ENCODE measurements around the gene PRDM16. TPM values are rescaled to one million over a fixed set of nuclear protein-coding genes. Genes with fewer than 3 reads are reported as not detected.

The PRDM16 gene
- total RNA-seq, 1 experiment from 2014 or later = 22.3 TPM

DNA sequence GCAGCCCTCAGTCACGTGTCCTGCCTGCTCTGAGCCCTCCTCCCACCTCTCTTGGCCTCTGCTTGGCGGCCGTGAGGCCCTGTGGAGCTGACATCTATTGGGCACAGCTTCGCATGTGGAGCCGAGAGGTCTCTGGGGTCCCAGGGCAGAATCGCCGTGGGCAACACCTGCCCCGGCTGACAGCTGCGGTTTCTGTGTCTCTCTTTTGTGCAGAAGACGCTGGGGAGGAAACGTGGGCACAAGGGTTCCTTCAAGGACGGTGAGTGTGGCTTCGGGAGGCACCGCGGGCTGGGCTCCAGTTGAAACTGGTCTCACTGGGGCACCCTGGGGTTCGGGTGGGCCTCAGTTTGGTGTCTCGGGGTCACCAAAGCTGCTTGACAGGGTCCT lies 396.9 kb downstream of the PRDM16 start:
- CTCF ChIA-PET = interaction anchor here (0.6 kb wide), 1 partner anchor 664 kb away, joined by 5 read pairs; no protein-coding TSS in a partner anchor
- DNase-seq (ENCODE audit: low read depth, low spot score) = no peak
- H3K27me3 ChIP-seq (ENCODE audit: control insufficient read depth, insufficient read depth, low read length) = no peaks in the 10 kb centered on the region

DNA sequence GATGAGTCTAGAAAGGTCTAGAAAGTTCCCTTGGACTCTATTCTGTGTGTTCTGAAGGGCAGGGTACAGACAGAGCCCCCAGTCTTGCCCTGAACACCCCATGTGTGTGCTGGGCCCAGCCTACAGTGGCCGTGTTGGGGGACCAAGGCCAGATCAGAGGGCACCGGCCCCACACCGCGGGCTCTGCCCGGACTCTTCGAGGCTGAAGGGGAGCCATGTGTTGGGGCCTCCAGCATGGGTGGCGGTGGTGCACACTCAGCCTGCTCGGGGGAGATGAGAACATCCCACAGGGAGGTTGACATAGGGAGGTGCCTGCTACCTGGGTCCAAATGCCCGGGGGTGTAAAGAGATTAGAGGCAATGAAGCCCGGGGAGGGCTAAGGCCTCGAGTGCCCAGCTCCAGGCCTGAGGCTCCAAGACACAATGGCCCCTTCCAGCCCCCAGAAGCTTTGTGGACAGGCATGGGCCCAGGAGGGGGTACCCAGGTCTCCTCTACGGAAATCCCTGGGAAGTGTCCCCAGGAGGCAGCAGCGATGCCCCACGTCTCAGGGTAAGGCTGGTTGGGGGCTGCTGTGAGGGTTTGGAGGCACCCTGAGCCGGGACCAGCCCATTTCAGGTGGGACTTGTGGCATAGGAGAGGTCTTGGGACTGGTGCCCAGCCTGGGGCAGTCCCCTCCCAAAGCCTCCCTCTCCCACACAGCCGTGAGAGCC lies 397.5 kb downstream of the PRDM16 start:
- ChIA-PET CTCF (interaction anchor here (0.6 kb wide), 1 partner anchor 664 kb away, joined by 5 read pairs; no protein-coding TSS in a partner anchor), POLR2A (no interaction called here)
- H3K36me3 ChIP-seq (ENCODE audit: control insufficient read depth, insufficient read depth, low read length) = no peaks in the 10 kb centered on the region
- no peak overlapping the region for H3K4me3 ChIP-seq (ENCODE audit: low read depth in 2 of 2, low read length in 2 of 2)
- ATAC-seq (no peak), DNase-seq (ENCODE audit: low read depth, low spot score) (no peak)
- in situ Hi-C loops (cut with HindIII; ENCODE audit: low pct_unique_long_range_greater_than_20kb, low sequenced_read_pairs) = no loop called here
- TF ChIP-seq TCF7L2 (IDR thresholded peaks at IDR 0.05; ENCODE audit: low read depth, low read length) (no peak), POLR2AphosphoS5 (IDR thresholded peaks at IDR 0.05; ENCODE audit: low read depth, low read length) (no peak), CTCF (IDR thresholded peaks at IDR 0.05) (no peak), SIN3A (IDR thresholded peaks at IDR 0.05; ENCODE audit: borderline replicate concordance, insufficient read depth, low read depth, low read length) (no peak)
- TF ChIP-seq, protein P1, sequence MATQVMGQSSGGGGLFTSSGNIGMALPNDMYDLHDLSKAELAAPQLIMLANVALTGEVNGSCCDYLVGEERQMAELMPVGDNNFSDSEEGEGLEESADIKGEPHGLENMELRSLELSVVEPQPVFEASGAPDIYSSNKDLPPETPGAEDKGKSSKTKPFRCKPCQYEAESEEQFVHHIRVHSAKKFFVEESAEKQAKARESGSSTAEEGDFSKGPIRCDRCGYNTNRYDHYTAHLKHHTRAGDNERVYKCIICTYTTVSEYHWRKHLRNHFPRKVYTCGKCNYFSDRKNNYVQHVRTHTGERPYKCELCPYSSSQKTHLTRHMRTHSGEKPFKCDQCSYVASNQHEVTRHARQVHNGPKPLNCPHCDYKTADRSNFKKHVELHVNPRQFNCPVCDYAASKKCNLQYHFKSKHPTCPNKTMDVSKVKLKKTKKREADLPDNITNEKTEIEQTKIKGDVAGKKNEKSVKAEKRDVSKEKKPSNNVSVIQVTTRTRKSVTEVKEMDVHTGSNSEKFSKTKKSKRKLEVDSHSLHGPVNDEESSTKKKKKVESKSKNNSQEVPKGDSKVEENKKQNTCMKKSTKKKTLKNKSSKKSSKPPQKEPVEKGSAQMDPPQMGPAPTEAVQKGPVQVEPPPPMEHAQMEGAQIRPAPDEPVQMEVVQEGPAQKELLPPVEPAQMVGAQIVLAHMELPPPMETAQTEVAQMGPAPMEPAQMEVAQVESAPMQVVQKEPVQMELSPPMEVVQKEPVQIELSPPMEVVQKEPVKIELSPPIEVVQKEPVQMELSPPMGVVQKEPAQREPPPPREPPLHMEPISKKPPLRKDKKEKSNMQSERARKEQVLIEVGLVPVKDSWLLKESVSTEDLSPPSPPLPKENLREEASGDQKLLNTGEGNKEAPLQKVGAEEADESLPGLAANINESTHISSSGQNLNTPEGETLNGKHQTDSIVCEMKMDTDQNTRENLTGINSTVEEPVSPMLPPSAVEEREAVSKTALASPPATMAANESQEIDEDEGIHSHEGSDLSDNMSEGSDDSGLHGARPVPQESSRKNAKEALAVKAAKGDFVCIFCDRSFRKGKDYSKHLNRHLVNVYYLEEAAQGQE (IDR thresholded peaks at IDR 0.05; ENCODE audit: insufficient read depth in 1 of 2, low read depth in 2 of 2, low read length in 1 of 2) = no peak
- BruUV-seq (replicated peaks) = no TSS peak
- H3K4me1 ChIP-seq (ENCODE audit: control insufficient read depth, insufficient read depth, low read length) = peaks cover 3% of the 10 kb centered on the region
- H3K27me3 ChIP-seq (ENCODE audit: control insufficient read depth, insufficient read depth, low read length) = no peaks in the 10 kb centered on the region
- H3K27ac ChIP-seq (ENCODE audit: low read length) = no peak overlapping the region
- no peaks in the 10 kb centered on the region for H3K9me3 ChIP-seq (ENCODE audit: control insufficient read depth, insufficient read depth, low read depth, low read length)
- intact Hi-C loops (cut with micrococcal nuclease; ENCODE audit: unreplicated experiment) = no loop called here

More for the DNA sequence above, 396.9 kb downstream of the PRDM16 start:
- no peaks in the 10 kb centered on the region for H3K4me1 ChIP-seq (ENCODE audit: control insufficient read depth, insufficient read depth, low read length)
- H3K36me3 ChIP-seq (ENCODE audit: control insufficient read depth, insufficient read depth, low read length) = no peaks in the 10 kb centered on the region
- POLR2A ChIA-PET = no interaction called here
- in situ Hi-C loops (cut with HindIII; ENCODE audit: low pct_unique_long_range_greater_than_20kb, low sequenced_read_pairs) (no loop called here), intact Hi-C loops (cut with micrococcal nuclease; ENCODE audit: unreplicated experiment) (no loop called here)
- no peak overlapping the region for H3K4me3 ChIP-seq (ENCODE audit: low read depth in 2 of 2, low read length in 2 of 2)
- no peaks in the 10 kb centered on the region for H3K9me3 ChIP-seq (ENCODE audit: control insufficient read depth, insufficient read depth, low read depth, low read length)
- no TSS peak for BruUV-seq (replicated peaks)
- no peak for ATAC-seq
- no peak overlapping the region for H3K27ac ChIP-seq (ENCODE audit: low read length)
- TF ChIP-seq TCF7L2 (IDR thresholded peaks at IDR 0.05; ENCODE audit: low read depth, low read length) (no peak), SIN3A (IDR thresholded peaks at IDR 0.05; ENCODE audit: borderline replicate concordance, insufficient read depth, low read depth, low read length) (no peak), CTCF (IDR thresholded peaks at IDR 0.05) (no peak), POLR2AphosphoS5 (IDR thresholded peaks at IDR 0.05; ENCODE audit: low read depth, low read length) (no peak)
- TF ChIP-seq, protein P1 (IDR thresholded peaks at IDR 0.05; ENCODE audit: insufficient read depth in 1 of 2, low read depth in 2 of 2, low read length in 1 of 2) = no peak
